Measurements from ENCODE around the gene LRCH1.
"Not testable (repeated sequence)": the region's sequence is repeated elsewhere in the genome, so short reads cannot be mapped to it uniquely, and the experiment has no call there.

Gene LRCH1

GRCh38 chr13:46747031-46747820 is 194.3 kb downstream of the LRCH1 start:
- DNase-seq (ENCODE audit: low read depth, low spot score) = no peak

- DNase-seq (ENCODE audit: low read depth, low spot score) = no peak
Measured at GRCh38 chr13:46748300-46748699, 195.3 kb downstream of the LRCH1 start.

- DNase-seq (ENCODE audit: low read depth, low spot score) = peak; percentile 39
Measured at GRCh38 chr13:46749951-46750350, 197.0 kb downstream of the LRCH1 start.

GRCh38 chr13:46751811-46752635 is 199.1 kb downstream of the LRCH1 start:
- DNase-seq (ENCODE audit: low read depth, low spot score) = peak; percentile 52

GRCh38 chr13:46753137-46753536 is 200.2 kb downstream of the LRCH1 start:
- DNase-seq (ENCODE audit: low read depth, low spot score) = no peak

- no peak for DNase-seq (ENCODE audit: low read depth, low spot score)
Measured at GRCh38 chr13:46753917-46754316, 200.9 kb downstream of the LRCH1 start.

GRCh38 chr13:46754812-46755211 is 201.8 kb downstream of the LRCH1 start:
- no peak for DNase-seq (ENCODE audit: low read depth, low spot score)

GRCh38 chr13:46755508-46755907 is 202.5 kb downstream of the LRCH1 start:
- not testable (repeated sequence) for DNase-seq (ENCODE audit: low read depth, low spot score)

- DNase-seq (ENCODE audit: low read depth, low spot score) = peak; percentile 35
Measured at GRCh38 chr13:46756977-46757376, 204.0 kb downstream of the LRCH1 start.

GRCh38 chr13:46757640-46758039 is 204.7 kb downstream of the LRCH1 start:
- no peak for DNase-seq (ENCODE audit: low read depth, low spot score)

GRCh38 chr13:46759846-46760245 is 206.9 kb downstream of the LRCH1 start:
- DNase-seq (ENCODE audit: low read depth, low spot score) = no peak

- DNase-seq (ENCODE audit: low read depth, low spot score) = no peak
Measured at GRCh38 chr13:46761174-46761573, 208.2 kb downstream of the LRCH1 start.

- DNase-seq (ENCODE audit: low read depth, low spot score) = no peak
Measured at GRCh38 chr13:46761866-46762265, 208.9 kb downstream of the LRCH1 start.

GRCh38 chr13:46769925-46770324 is 217.0 kb downstream of the LRCH1 start:
- not testable (repeated sequence) for DNase-seq (ENCODE audit: low read depth, low spot score)

- DNase-seq (ENCODE audit: low read depth, low spot score) = no peak
Measured at GRCh38 chr13:46771693-46772092, 218.7 kb downstream of the LRCH1 start.

- no peak for DNase-seq (ENCODE audit: low read depth, low spot score)
Measured at GRCh38 chr13:46773541-46773940, 220.6 kb downstream of the LRCH1 start.

GRCh38 chr13:46775385-46776107 is 222.6 kb downstream of the LRCH1 start:
- no peak for DNase-seq (ENCODE audit: low read depth, low spot score)

GRCh38 chr13:46778095-46778494 is 225.1 kb downstream of the LRCH1 start:
- no peak for DNase-seq (ENCODE audit: low read depth, low spot score)

- DNase-seq (ENCODE audit: low read depth, low spot score) = peak; percentile 71
Measured at GRCh38 chr13:46778890-46779289, 225.9 kb downstream of the LRCH1 start.

- no peak for DNase-seq (ENCODE audit: low read depth, low spot score)
Measured at GRCh38 chr13:46782066-46782465, 229.1 kb downstream of the LRCH1 start.

- DNase-seq (ENCODE audit: low read depth, low spot score) = no peak
Measured at GRCh38 chr13:46782691-46783090, 229.7 kb downstream of the LRCH1 start.

GRCh38 chr13:46783504-46783903 is 230.5 kb downstream of the LRCH1 start:
- no peak for DNase-seq (ENCODE audit: low read depth, low spot score)

All from astrocyte of the hippocampus (primary cell).